Erythroblast (primary cell): ENCODE measurements around the gene DNAAF1.

Experiments
- GATA1 ChIP-seq: IDR thresholded peaks from 2 replicates; pipeline ENCODE4 v1.6.1; 2011; ENCODE audit warnings: low read depth, mild to moderate bottlenecking, control low read depth, low read length, moderate library complexity
- POLR2A ChIP-seq: IDR thresholded peaks from 2 replicates; pipeline ENCODE4 v1.6.1; 2011; ENCODE audit warnings: mild to moderate bottlenecking, low read length

DNA sequence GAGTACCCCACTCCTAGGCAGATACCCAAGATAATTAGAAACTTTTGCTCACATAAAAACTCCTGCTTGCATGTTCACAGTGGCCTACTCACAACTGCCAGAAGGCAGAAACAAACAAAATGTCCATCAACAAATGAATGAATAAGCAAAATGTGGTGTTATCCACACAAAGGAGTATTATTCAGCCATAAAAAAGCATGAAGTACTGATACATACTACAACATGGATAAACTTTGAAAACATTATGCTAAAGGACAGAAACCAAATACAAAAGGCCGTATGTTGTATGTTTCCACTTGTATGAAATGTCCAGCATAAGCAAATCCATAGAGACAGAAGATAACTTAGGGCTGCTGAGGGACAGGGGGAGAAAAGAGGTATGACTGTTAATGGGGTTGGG, 2.0 kb upstream of the DNAAF1 start:
- no peak for TF ChIP-seq POLR2A
- TF ChIP-seq GATA1 = no peak
